GM12892 (cell line): Measurements from ENCODE around the gene RIN3.

Experiments used
- POLR2A ChIP-seq: IDR thresholded peaks from 2 replicates; pipeline ENCODE4 v1.6.1; 2011; ENCODE audit warnings: low read depth, low read length, control low read depth
- POLR2AphosphoS5 ChIP-seq: IDR thresholded peaks from 2 replicates; pipeline ENCODE4 v1.6.1; 2011; ENCODE audit warnings: low read depth, low read length, control low read depth
- TAF1 ChIP-seq: IDR thresholded peaks from 2 replicates; pipeline ENCODE4 v1.6.1; 2011; ENCODE audit warnings: low read depth, mild to moderate bottlenecking, control low read depth, low read length, borderline replicate concordance

GRCh38 chr14:92668276-92668973 lies 154.8 kb downstream of the RIN3 start:
- TF ChIP-seq POLR2A (0 out of 2 replicates have a peak, but pooled peaks have one; percentile 13), POLR2AphosphoS5 (no peak), TAF1 (no peak)
